Mononuclear cell (primary cell): Measurements from ENCODE around the gene PIK3R3. TPM values are rescaled to one million over a fixed set of nuclear protein-coding genes. Genes with fewer than 3 reads are reported as not detected.

Experiments
- H3K27me3 ChIP-seq: 2 replicates; pipeline ENCODE4 v1.6.0; 2011; ENCODE audit warnings: low read length, control low read depth; ENCODE audit not compliant: insufficient read depth
- H3K4me1 ChIP-seq: 2 replicates; pipeline ENCODE4 v1.5.1; 2011; ENCODE audit warnings: mild to moderate bottlenecking, low read length, control low read depth; ENCODE audit not compliant: insufficient read depth
- H3K4me3 ChIP-seq: 2 replicates; pipeline ENCODE4 v1.5.1; 2011; ENCODE audit warnings: mild to moderate bottlenecking, low read length, moderate library complexity
- H3K9me3 ChIP-seq: 2 replicates; pipeline ENCODE4 v1.5.1; 2011; ENCODE audit warnings: low read depth, mild to moderate bottlenecking, control low read depth, low read length
- total RNA-seq: library from RNA; depleted of rRNA; stranded (reverse); fragments of >200 nt; gene quantifications from one replicate; pipeline ENCODE4 v1.2.3, GENCODE V29; 2012

PIK3R3 gene
- total RNA-seq, 1 donor, result 0.42 TPM

DNA sequence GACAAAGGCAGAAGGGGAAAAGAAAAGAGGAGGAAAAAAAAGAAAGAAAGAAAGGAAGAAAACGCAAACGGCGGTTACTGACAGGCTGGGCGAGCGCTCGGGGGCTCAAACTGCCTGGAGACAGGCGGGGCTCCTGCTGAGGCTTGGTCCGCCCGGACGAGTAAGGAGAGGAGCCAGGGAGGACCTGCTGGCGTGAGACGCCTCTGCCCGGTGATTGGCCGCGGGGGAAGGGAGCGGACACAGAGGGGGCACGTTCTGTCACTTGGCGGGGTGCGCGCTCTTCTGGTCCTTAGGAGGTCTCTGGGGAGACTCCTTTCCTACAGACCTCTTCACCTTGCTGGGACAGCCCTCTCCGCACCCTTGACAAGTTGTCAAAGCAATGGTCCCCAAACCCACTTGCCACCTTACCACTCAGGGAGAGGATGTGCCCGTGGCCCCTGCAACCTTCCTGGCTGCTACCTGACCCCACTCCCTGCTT lies 791 bp upstream of the PIK3R3 start:
- Histone ChIP-seq H3K9me3 (no peaks in the 10 kb centered on the region), H3K27me3 (peaks cover 32% of the 10 kb centered on the region), H3K4me1 (peaks cover 23% of the 10 kb centered on the region), H3K4me3 (peak overlapping the region; percentile 66)

DNA sequence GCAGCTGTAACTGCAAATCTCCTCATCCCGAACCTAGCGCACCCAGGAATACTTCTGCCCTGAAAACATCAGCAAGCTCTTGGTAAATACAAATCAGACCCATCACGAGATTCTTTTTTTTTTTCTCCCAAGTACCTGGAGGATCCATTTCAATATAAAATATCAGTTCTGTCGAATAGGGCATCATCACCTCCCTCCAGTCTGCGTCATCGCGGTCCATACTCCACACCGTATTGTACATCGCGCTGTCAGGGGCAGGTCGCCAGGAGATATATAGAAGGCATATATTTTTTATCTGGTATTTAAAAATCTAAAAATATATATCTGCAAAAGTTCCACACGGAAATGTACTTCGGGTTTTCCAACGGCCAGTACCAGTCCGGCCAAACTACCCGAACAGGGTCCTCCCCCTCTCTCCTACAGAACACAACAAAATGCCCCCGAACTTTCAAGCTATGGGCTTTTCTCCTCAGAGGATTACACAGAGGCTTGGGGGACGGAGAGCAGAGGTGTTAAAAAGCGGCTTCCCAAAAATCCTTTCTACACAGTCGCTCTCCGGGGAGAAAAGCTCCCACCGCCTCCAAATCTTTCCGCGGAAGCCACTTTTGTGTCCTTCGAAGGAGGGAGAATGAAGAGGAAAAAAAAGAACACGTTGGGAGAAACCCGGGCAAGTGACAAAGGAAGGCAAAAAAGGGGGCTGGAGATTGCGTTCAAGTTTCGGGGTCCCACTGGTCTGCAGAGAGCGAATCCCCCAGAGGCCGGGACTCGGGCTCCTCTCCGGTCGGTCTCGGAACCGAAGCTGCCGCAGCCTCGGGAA lies 509 bp downstream of the PIK3R3 start:
- Histone ChIP-seq H3K4me3 (peak overlapping the region; percentile 66), H3K9me3 (no peaks in the 10 kb centered on the region), H3K4me1 (peaks cover 23% of the 10 kb centered on the region), H3K27me3 (peaks cover 37% of the 10 kb centered on the region)

DNA sequence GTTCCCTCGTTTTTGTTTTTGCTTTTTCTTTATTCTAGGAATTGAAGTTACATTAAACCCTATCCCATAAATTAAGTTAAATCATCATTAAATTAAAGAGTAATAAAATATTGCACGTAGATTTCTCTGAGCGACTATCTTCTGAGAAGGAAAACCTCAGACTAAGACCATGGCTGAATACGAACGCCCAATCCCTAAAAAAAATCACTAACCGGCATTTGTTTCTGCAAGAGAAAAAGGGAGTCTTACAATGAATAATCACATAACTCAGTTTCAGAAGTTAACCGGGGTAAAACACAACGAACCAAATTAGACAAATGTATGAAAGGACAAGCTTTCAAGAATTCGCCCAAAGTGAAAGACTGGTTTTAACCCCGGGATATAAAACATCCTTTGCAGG lies 1.3 kb downstream of the PIK3R3 start:
- Histone ChIP-seq H3K4me1 (peaks cover 23% of the 10 kb centered on the region), H3K9me3 (no peaks in the 10 kb centered on the region), H3K27me3 (peaks cover 37% of the 10 kb centered on the region), H3K4me3 (no peak overlapping the region)

DNA sequence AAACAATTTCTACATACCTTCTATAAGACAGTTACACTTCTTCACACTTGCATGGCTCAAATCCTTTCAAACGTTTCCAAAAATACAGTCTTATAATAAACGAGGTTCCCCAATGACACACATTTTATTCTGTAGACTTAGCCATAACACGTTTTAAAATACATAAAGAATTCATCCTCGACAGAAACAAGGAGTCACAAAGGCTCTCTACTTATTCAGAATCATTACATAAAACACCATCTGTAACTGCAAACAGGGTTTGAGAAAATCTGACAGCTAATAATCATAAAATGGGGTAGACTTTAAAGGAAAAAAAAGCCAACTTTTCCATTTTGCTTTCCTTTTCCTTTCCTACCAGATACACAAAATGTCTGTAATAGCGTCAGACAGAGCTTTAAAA lies 1.8 kb downstream of the PIK3R3 start:
- no peaks in the 10 kb centered on the region for H3K9me3 ChIP-seq
- H3K4me1 ChIP-seq, result peaks cover 23% of the 10 kb centered on the region
- no peak overlapping the region for H3K4me3 ChIP-seq
- H3K27me3 ChIP-seq, result peaks cover 37% of the 10 kb centered on the region

DNA sequence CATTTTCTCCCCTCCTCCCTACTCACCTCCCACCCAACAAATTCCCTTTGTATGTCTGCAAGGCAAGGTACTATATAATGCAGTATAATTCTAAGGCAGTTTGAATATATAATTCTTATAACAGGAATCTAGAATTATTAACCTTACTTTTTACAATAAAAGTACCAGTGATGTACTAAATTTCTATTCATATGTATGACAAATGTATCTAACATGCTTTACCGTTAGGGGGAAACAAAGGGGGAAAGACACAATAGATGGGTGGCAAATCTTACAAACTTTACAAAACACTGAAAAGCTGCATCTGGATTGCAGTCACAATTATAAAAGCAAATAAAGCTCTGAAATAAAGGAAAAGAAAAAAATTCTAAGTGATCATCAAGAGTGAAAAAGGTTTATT lies 2.3 kb downstream of the PIK3R3 start:
- Histone ChIP-seq H3K4me3 (no peak overlapping the region), H3K27me3 (peaks cover 37% of the 10 kb centered on the region), H3K9me3 (no peaks in the 10 kb centered on the region), H3K4me1 (peaks cover 23% of the 10 kb centered on the region)

DNA sequence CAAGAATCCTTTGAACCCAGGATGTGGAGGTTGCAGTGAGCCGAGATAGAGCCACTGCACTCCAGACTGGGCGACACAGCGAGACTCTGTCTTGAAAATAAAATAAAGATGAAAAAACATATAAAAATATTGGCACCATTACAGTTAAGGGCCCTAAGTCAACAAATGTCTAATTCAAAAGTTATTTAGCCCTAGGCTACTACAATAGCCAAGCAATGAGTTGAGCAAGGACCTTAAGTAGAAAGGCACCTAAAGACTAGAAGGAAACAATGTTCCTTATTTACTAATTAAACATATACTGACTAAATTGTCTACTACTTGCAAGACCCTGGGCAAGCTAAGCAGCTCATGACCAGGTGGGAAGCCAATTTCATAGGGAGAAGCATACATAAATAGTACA lies 4.1 kb downstream of the PIK3R3 start:
- no peaks in the 10 kb centered on the region for H3K9me3 ChIP-seq
- peaks cover 37% of the 10 kb centered on the region for H3K27me3 ChIP-seq
- H3K4me1 ChIP-seq, result peaks cover 18% of the 10 kb centered on the region
- no peak overlapping the region for H3K4me3 ChIP-seq

DNA sequence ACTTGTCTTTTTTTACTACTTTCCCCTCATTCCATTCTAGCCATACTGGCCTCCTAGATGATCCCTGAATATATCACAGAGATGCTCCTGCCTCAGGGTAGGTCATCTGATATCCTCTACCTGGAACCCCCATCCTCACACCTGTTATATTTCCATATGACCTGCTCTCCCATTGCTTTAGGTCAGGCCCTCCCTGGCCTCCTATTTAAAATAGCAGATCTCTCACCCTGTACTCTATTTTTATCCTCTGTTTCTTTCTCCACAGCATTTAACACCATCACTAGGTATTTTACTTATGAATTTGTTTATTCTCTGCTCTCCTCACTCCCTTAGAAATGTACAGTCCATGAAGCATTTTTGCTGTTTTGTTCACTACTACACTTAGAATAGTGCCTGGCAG lies 13.6 kb downstream of the PIK3R3 start:
- Histone ChIP-seq H3K4me1 (no peaks in the 10 kb centered on the region), H3K4me3 (no peak overlapping the region), H3K9me3 (no peaks in the 10 kb centered on the region), H3K27me3 (no peaks in the 10 kb centered on the region)

DNA sequence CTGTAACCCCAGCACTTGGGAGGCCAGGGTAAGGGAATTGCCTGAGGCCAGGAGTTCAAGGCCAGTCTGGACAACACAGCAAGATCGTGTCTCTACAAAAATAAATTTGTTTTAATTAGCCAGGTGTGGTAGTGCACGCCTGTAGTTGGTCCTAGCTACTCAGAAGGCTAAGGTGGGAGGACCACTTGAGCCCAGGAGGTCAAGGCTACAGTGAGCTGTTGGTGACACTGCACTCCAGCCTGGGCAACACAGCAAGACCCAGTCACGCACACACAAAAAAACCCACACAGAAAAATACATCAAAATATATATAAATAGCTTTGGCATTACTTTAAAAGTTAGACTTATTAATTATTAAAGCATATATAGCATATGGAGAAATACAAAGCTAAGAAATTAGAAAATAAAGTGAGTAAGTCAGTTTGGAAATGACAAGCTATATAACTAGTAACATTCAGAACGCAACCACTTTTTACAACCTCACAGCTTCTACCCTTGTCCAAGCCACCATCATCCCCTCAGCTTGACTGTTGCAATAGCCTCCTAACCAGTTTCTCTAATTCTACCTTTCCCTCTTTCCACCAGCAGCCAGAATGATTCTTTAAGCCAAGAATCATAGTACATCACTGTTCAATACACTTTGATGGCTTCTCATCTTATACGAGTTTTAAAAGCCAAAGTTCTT lies 14.5 kb downstream of the PIK3R3 start:
- Histone ChIP-seq H3K4me1 (no peaks in the 10 kb centered on the region), H3K27me3 (no peaks in the 10 kb centered on the region), H3K9me3 (no peaks in the 10 kb centered on the region), H3K4me3 (no peak overlapping the region)

DNA sequence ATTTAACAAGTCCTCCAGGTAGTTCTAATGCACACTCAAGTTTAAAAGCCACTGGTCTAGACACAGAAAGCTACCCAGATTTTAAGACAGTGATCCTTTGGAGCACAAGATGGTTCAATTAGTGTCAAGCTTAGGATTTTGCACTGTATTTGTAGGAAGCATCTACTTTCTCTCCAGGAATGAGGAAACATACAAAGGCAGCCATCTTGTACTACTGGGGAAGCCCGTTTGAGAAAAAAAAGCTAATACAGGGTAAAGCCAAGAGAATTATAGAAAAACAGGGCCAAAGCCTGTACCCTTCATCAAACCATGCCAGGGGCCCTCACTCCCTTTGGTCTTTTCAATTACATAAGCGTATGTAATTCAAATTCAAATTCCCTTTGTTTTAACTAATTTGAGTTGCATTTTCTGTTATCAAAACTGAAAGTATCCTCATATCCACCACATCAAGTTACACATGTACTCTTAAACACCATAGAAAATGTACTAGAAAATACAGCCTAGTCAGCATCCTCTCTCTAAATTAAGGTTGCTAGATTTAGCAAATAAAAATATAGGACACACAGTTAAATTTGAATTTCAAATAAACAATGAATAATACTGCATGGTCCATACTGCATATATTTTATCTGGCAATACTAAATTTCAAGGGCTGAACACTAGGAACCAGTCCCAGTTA lies 17.4 kb downstream of the PIK3R3 start:
- H3K4me1 ChIP-seq, result no peaks in the 10 kb centered on the region
- no peaks in the 10 kb centered on the region for H3K9me3 ChIP-seq
- no peaks in the 10 kb centered on the region for H3K27me3 ChIP-seq
- no peak overlapping the region for H3K4me3 ChIP-seq

DNA sequence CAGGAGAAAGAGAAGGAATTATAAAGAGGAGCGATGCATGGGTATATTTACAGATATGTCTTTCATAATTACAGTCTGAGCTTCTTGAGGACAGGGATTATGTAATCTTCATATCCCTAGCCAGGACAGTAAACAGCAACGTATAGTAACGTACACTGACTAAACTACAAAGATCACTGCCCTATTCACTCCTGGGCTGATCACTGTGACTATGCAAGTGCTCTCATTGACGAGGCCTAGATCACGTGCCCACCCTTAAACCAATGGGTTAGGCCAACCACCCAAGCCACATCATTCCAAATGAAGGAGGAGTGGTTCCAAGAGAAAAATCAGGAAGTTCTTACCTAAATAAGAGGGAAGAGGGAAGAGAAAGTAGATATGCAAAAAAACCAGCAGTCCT lies 18.5 kb downstream of the PIK3R3 start:
- Histone ChIP-seq H3K9me3 (no peaks in the 10 kb centered on the region), H3K4me3 (no peak overlapping the region), H3K27me3 (no peaks in the 10 kb centered on the region), H3K4me1 (no peaks in the 10 kb centered on the region)

DNA sequence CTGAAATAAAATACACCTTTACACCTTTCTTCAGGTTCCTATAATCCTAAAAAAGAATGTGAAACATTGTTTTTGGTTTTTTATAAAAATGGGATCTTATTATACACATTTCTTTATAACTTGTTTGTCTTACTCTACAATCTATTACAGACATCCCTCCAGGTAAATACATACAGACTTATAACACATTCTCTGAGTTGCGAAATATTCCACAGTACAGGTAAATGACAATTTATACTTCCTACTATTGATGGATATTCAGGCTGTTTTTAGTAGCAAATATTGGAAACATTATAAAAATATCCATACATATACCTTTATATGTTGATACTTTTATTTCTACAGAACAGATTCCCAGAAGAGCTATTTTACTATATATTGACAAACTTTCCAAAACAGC lies 20.3 kb downstream of the PIK3R3 start:
- no peaks in the 10 kb centered on the region for H3K9me3 ChIP-seq
- H3K4me1 ChIP-seq, result no peaks in the 10 kb centered on the region
- no peak overlapping the region for H3K4me3 ChIP-seq
- no peaks in the 10 kb centered on the region for H3K27me3 ChIP-seq

DNA sequence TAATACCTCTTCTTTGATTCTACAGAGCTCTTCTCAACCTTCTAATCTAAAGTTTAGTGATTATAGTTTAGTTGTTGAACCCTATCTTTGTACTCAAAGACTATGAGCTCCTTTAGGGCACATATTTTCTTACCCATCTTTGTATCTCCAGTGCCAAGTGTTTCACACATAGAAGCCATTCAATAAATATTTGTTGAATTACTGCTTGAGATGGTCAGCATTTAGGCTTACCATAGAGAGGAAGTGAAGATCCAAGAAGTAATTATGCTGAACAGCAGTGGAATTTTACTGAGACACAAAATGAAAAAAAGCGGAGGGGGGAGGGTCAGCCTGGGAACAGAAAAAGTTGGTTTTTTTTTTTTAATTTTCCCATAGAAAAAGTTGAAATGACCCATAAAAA lies 21.9 kb downstream of the PIK3R3 start:
- Histone ChIP-seq H3K4me1 (no peaks in the 10 kb centered on the region), H3K27me3 (no peaks in the 10 kb centered on the region), H3K4me3 (no peak overlapping the region), H3K9me3 (no peaks in the 10 kb centered on the region)

DNA sequence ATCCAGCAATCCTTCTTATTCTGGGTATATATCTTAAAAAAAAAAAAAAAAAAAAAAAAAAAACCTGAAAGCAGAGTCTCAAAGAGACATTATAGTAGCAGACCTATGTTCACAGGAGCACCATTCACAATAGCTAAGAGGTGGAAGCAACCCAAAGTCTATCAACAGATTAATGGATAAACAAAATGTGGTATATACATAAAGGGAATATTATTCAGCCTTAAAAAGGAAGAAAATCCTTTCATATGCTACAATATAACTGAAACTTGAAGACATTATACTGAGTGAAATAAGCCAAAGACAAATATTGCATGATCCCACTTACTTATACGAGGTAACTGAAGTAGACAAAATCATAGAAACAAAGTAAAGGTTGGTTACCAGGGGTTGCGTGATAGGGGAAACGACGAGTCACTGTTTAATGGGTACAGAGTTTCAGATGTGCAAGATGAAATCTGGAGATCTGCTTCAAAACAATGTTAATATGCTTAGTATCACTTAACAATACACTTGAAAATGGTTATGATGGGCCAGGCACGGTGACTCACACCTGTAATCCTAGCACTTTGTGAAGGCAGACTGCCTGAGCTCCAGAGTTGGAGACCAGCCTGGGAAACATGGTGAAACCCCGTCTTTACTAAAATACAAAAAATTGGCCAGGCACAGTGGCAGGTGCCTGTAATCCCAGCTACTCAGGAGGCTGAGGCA lies 29.5 kb downstream of the PIK3R3 start:
- no peak overlapping the region for H3K4me3 ChIP-seq
- H3K4me1 ChIP-seq, result no peaks in the 10 kb centered on the region
- no peaks in the 10 kb centered on the region for H3K27me3 ChIP-seq
- H3K9me3 ChIP-seq, result peaks cover 7% of the 10 kb centered on the region

DNA sequence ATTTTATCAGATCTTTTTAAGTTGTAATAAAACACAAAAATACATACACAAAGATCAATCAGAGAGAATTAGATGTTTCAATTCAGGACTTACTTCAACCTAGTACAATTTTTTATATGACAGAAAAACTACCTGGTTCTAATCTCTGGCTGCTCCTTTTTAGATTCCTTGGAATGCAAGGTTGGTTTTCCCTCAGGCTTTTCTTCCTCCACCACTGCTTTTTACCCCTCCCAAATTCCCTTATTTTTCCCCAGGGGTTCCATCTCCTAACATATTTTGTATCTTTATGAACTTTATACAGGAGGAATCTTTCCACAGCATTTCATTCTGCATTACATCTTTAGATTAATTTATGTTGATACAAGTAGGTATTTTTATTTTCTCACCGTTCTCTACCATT lies 33.2 kb downstream of the PIK3R3 start:
- no peak overlapping the region for H3K4me3 ChIP-seq
- H3K27me3 ChIP-seq, result no peaks in the 10 kb centered on the region
- H3K4me1 ChIP-seq, result no peaks in the 10 kb centered on the region
- H3K9me3 ChIP-seq, result peaks cover 7% of the 10 kb centered on the region
